ENCODE measurements around the gene CCDC102B. TPM values are rescaled to one million over a fixed set of nuclear protein-coding genes. Genes with fewer than 3 reads are reported as not detected.
"Not testable (repeated sequence)": the region's sequence is repeated elsewhere in the genome, so short reads cannot be mapped to it uniquely, and the experiment has no call there.

CCDC102B gene
- total RNA-seq, 1 experiment from 2014 or later, result 3.1 TPM

DNA sequence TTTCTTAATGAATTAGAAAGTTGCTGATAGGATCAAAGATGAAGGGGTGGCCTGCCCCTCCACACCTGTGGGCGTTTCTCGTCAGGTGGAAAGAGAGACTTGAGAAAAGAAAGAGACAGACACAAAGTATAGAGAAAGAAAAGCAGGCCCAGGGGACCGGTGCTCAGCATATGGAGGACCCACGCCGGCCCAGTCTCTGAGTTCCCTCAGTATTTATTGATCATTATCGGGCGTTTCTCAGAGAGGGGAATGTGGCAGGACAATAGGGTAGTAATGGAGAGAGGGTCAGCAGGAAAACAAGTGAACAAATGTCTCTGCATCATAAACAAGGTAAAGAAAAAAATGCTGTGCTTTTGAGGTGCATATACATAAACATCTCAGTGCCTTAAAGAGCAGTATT lies 144.3 kb downstream of the CCDC102B start (continued):
- TF ChIP-seq, protein P1, sequence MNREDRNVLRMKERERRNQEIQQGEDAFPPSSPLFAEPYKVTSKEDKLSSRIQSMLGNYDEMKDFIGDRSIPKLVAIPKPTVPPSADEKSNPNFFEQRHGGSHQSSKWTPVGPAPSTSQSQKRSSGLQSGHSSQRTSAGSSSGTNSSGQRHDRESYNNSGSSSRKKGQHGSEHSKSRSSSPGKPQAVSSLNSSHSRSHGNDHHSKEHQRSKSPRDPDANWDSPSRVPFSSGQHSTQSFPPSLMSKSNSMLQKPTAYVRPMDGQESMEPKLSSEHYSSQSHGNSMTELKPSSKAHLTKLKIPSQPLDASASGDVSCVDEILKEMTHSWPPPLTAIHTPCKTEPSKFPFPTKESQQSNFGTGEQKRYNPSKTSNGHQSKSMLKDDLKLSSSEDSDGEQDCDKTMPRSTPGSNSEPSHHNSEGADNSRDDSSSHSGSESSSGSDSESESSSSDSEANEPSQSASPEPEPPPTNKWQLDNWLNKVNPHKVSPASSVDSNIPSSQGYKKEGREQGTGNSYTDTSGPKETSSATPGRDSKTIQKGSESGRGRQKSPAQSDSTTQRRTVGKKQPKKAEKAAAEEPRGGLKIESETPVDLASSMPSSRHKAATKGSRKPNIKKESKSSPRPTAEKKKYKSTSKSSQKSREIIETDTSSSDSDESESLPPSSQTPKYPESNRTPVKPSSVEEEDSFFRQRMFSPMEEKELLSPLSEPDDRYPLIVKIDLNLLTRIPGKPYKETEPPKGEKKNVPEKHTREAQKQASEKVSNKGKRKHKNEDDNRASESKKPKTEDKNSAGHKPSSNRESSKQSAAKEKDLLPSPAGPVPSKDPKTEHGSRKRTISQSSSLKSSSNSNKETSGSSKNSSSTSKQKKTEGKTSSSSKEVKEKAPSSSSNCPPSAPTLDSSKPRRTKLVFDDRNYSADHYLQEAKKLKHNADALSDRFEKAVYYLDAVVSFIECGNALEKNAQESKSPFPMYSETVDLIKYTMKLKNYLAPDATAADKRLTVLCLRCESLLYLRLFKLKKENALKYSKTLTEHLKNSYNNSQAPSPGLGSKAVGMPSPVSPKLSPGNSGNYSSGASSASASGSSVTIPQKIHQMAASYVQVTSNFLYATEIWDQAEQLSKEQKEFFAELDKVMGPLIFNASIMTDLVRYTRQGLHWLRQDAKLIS (CRISPR knock-in tag; IDR thresholded peaks at IDR 0.05; ENCODE audit: borderline replicate concordance), result no peak
- TF ChIP-seq SMAD4 (CRISPR knock-in tag; IDR thresholded peaks at IDR 0.05) (no peak), GABPB1 (CRISPR knock-in tag; IDR thresholded peaks at IDR 0.05) (no peak), FOXK1 (CRISPR knock-in tag; IDR thresholded peaks at IDR 0.05) (no peak), NR2C2 (CRISPR knock-in tag; IDR thresholded peaks at IDR 0.05) (no peak), ATF1 (CRISPR knock-in tag; IDR thresholded peaks at IDR 0.05) (no peak), RELA (CRISPR knock-in tag; IDR thresholded peaks at IDR 0.05; ENCODE audit: borderline replicate concordance) (no peak), HMGA2 (CRISPR knock-in tag; IDR thresholded peaks at IDR 0.05) (no peak)
- TF ChIP-seq, protein P2, sequence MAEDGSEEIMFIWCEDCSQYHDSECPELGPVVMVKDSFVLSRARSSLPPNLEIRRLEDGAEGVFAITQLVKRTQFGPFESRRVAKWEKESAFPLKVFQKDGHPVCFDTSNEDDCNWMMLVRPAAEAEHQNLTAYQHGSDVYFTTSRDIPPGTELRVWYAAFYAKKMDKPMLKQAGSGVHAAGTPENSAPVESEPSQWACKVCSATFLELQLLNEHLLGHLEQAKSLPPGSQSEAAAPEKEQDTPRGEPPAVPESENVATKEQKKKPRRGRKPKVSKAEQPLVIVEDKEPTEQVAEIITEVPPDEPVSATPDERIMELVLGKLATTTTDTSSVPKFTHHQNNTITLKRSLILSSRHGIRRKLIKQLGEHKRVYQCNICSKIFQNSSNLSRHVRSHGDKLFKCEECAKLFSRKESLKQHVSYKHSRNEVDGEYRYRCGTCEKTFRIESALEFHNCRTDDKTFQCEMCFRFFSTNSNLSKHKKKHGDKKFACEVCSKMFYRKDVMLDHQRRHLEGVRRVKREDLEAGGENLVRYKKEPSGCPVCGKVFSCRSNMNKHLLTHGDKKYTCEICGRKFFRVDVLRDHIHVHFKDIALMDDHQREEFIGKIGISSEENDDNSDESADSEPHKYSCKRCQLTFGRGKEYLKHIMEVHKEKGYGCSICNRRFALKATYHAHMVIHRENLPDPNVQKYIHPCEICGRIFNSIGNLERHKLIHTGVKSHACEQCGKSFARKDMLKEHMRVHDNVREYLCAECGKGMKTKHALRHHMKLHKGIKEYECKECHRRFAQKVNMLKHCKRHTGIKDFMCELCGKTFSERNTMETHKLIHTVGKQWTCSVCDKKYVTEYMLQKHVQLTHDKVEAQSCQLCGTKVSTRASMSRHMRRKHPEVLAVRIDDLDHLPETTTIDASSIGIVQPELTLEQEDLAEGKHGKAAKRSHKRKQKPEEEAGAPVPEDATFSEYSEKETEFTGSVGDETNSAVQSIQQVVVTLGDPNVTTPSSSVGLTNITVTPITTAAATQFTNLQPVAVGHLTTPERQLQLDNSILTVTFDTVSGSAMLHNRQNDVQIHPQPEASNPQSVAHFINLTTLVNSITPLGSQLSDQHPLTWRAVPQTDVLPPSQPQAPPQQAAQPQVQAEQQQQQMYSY (CRISPR knock-in tag; IDR thresholded peaks at IDR 0.05), result no peak
- TF ChIP-seq, protein P3, sequence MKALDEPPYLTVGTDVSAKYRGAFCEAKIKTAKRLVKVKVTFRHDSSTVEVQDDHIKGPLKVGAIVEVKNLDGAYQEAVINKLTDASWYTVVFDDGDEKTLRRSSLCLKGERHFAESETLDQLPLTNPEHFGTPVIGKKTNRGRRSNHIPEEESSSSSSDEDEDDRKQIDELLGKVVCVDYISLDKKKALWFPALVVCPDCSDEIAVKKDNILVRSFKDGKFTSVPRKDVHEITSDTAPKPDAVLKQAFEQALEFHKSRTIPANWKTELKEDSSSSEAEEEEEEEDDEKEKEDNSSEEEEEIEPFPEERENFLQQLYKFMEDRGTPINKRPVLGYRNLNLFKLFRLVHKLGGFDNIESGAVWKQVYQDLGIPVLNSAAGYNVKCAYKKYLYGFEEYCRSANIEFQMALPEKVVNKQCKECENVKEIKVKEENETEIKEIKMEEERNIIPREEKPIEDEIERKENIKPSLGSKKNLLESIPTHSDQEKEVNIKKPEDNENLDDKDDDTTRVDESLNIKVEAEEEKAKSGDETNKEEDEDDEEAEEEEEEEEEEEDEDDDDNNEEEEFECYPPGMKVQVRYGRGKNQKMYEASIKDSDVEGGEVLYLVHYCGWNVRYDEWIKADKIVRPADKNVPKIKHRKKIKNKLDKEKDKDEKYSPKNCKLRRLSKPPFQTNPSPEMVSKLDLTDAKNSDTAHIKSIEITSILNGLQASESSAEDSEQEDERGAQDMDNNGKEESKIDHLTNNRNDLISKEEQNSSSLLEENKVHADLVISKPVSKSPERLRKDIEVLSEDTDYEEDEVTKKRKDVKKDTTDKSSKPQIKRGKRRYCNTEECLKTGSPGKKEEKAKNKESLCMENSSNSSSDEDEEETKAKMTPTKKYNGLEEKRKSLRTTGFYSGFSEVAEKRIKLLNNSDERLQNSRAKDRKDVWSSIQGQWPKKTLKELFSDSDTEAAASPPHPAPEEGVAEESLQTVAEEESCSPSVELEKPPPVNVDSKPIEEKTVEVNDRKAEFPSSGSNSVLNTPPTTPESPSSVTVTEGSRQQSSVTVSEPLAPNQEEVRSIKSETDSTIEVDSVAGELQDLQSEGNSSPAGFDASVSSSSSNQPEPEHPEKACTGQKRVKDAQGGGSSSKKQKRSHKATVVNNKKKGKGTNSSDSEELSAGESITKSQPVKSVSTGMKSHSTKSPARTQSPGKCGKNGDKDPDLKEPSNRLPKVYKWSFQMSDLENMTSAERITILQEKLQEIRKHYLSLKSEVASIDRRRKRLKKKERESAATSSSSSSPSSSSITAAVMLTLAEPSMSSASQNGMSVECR (CRISPR knock-in tag; IDR thresholded peaks at IDR 0.05; ENCODE audit: borderline replicate concordance), result no peak
- TF ChIP-seq, protein P4, sequence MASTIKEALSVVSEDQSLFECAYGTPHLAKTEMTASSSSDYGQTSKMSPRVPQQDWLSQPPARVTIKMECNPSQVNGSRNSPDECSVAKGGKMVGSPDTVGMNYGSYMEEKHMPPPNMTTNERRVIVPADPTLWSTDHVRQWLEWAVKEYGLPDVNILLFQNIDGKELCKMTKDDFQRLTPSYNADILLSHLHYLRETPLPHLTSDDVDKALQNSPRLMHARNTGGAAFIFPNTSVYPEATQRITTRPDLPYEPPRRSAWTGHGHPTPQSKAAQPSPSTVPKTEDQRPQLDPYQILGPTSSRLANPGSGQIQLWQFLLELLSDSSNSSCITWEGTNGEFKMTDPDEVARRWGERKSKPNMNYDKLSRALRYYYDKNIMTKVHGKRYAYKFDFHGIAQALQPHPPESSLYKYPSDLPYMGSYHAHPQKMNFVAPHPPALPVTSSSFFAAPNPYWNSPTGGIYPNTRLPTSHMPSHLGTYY (CRISPR knock-in tag; IDR thresholded peaks at IDR 0.05), result no peak
- TF ChIP-seq, protein P5, sequence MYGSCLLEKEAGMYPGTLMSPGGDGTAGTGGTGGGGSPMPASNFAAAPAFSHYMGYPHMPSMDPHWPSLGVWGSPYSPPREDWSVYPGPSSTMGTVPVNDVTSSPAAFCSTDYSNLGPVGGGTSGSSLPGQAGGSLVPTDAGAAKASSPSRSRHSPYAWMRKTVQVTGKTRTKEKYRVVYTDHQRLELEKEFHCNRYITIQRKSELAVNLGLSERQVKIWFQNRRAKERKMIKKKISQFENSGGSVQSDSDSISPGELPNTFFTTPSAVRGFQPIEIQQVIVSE (CRISPR knock-in tag; IDR thresholded peaks at IDR 0.05; ENCODE audit: borderline replicate concordance), result no peak
- TF ChIP-seq, protein P6, sequence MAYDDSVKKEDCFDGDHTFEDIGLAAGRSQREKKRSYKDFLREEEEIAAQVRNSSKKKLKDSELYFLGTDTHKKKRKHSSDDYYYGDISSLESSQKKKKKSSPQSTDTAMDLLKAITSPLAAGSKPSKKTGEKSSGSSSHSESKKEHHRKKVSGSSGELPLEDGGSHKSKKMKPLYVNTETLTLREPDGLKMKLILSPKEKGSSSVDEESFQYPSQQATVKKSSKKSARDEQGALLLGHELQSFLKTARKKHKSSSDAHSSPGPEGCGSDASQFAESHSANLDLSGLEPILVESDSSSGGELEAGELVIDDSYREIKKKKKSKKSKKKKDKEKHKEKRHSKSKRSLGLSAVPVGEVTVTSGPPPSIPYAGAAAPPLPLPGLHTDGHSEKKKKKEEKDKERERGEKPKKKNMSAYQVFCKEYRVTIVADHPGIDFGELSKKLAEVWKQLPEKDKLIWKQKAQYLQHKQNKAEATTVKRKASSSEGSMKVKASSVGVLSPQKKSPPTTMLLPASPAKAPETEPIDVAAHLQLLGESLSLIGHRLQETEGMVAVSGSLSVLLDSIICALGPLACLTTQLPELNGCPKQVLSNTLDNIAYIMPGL (CRISPR knock-in tag; IDR thresholded peaks at IDR 0.05), result no peak

DNA sequence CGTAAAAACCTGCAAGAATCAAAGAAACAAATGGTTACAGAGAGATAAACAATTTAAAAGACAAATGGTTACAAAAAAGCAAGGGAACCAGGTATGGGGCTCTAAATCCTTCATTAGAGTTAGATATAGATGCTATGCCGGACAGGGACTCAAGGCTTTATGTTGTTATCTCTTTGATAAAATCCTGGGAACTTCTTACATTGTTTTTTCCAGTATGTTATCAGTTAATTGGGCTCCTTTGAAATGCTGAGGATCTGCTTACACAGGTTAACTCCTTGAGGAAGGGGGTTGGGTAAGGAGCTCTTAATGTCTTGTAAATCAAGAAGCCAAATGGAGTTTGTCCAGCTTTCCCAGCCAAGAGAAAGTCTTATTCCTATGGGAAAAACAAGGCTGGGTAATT lies 146.0 kb downstream of the CCDC102B start:
- DNase-seq (ENCODE audit: low spot score); POLR2A ChIA-PET; H3K36me3 Mint-ChIP-seq; H3K9me3 Mint-ChIP-seq; ATAC-seq; CTCF ChIA-PET; H3K27me3 Mint-ChIP-seq (ENCODE audit: low read depth): not testable (repeated sequence)
- Mint-ChIP-seq H3K4me3 (peak overlapping the region; percentile 26), H3K27ac (peak overlapping the region; percentile 82), H3K4me1 (peaks cover 56% of the 10 kb centered on the region)

Measured in WTC11 (cell line).